ENCODE measurements around the gene SYVN1. TPM values are rescaled to one million over a fixed set of nuclear protein-coding genes. Genes with fewer than 3 reads are reported as not detected.

The SYVN1 gene
- total RNA-seq, 1 experiment from 2014 or later = 64.3 TPM

GRCh38 chr11:65111744-65112545 lies 22.4 kb downstream of the SYVN1 start, which contains the start of gene TM7SF2:
Gene TM7SF2 (plus strand): TSS chr11:65111872. CDS start chr11:65112016, 144 bp downstream.
- DNase-seq (ENCODE audit: low read depth, low spot score) = peak; percentile 51
- intact Hi-C loops (cut with micrococcal nuclease; ENCODE audit: unreplicated experiment) = loop anchor here (10.0 kb wide), 1 partner anchor 267 kb away; the partner anchor contains the start of gene CDC42BPG

More at GRCh38 chr11:65111744-65112545, 22.4 kb downstream of the SYVN1 start, which contains the start of gene TM7SF2:
- Histone ChIP-seq H3K4me3 (ENCODE audit: low read depth in 2 of 2, low read length in 2 of 2) (peak within 1 kb of the TSS; percentile 72 to 93), H3K9me3 (ENCODE audit: control insufficient read depth, insufficient read depth, low read depth, low read length) (no peaks in the 10 kb centered on the region), H3K27ac (ENCODE audit: low read length) (peak within 1 kb of the TSS; percentile 79), H3K27me3 (ENCODE audit: control insufficient read depth, insufficient read depth, low read length) (no peaks in the 10 kb centered on the region), H3K36me3 (ENCODE audit: control insufficient read depth, insufficient read depth, low read length) (no peaks in the 10 kb centered on the region), H3K4me1 (ENCODE audit: control insufficient read depth, insufficient read depth, low read length) (peaks cover 30% of the 10 kb centered on the region)
- ChIA-PET CTCF (interaction anchor here (0.6 to 1.5 kb wide), 7 partner anchors 10 to 294 kb away, joined by 3 to 5 read pairs (median 3); partner anchors contain the start of genes FAU and MRPL49), POLR2A (no interaction called here)
- in situ Hi-C loops (cut with HindIII; ENCODE audit: low pct_unique_long_range_greater_than_20kb, low sequenced_read_pairs) = no loop called here
- TSS peak; percentile 66 for BruUV-seq (replicated peaks)
- ATAC-seq = peak; percentile 82
- peak; percentile 55 for TF ChIP-seq SIN3A (IDR thresholded peaks at IDR 0.05; ENCODE audit: borderline replicate concordance, insufficient read depth, low read depth, low read length)
- peak; percentile 96 for TF ChIP-seq POLR2AphosphoS5 (IDR thresholded peaks at IDR 0.05; ENCODE audit: low read depth, low read length)
- no peak for TF ChIP-seq CTCF (IDR thresholded peaks at IDR 0.05)
- 0 out of 4 replicates have a peak, but pooled peaks of 1 of the 2 experiments have one; percentile 27 for TF ChIP-seq REST (IDR thresholded peaks at IDR 0.05; ENCODE audit: insufficient read depth in 1 of 2, low read depth in 2 of 2, low read length in 1 of 2)
- peak; percentile 58 for TF ChIP-seq TCF7L2 (IDR thresholded peaks at IDR 0.05; ENCODE audit: low read depth, low read length)
